HG02870 (cell line): ENCODE results near the gene NUDC.
"Not testable (repeated sequence)": the region's sequence is repeated elsewhere in the genome, so short reads cannot be mapped to it uniquely, and the experiment has no call there.

Experiments
- ATAC-seq: cut with Tn5 transposase; IDR thresholded peaks from one replicate; pipeline ENCODE4 v1.9.1; 2021; ENCODE audit warnings: mild to moderate bottlenecking, moderate library complexity; ENCODE audit not compliant: unreplicated experiment

Gene NUDC

DNA sequence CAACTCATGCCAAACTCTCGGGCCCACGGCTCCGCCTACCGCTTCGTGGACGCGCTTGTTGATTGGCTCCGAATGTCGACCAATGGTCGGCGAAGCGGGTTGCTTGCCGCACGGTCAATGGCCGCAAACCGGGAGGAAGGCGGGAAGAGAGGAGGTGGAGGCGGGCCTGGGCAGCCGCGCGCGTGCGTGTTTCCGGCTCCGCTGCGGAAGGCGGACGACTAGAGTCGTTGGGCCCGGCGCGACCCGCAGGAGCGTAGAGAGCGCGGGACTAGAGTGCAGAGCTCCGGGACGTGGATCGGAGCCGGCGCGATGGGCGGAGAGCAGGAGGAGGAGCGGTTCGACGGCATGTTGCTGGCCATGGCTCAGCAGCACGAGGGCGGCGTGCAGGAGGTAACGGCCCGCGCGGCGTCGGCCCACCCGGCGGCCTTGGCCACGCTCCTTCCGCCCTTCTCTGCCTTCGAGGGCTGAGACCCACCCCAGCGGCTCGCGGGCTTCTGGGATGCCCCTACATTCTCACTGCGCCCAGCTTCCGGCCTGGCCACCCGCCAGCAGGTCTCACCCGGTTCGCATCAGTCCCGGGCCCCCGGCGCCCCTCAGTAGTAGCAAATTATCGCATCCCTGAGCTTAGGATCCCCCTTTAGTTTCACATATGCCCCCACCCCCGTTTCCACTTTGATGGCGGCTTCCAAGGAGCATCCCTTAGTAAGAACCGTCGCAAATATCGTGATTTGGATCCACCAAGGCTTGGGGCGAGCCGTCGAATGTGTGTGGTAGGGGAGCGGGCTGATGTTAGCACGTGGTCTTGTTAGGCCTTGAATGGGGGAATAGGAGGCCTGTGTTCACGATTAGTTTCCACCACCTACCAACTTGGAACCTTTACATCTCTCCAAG, at the start of gene NUDC:
TSS of gene NUDC (plus strand) at position 204 of the 891 bp plus-strand sequence. CDS start at position 310, 106 bp downstream.
- peak; percentile 95 for ATAC-seq

DNA sequence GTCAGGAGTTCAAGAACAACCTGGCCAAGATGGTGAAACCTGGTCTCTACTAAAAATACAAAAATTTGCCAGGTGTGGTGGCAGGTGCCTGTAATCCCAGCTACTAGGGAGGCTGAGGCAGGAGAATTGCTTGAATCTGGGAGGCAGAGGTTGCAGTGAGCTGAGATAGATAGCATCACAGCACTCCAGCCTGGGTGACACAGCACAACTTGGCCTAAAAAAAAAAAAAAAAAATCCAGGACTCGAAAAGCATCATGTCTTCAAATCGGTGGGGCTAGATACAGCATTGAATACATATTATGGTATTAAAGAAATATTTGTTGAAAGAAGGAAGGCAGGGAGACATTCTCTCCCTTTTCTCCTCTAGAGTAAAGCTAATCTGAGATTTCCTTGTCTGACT, 48.4 kb upstream of the NUDC start:
- ATAC-seq, result not testable (repeated sequence)

DNA sequence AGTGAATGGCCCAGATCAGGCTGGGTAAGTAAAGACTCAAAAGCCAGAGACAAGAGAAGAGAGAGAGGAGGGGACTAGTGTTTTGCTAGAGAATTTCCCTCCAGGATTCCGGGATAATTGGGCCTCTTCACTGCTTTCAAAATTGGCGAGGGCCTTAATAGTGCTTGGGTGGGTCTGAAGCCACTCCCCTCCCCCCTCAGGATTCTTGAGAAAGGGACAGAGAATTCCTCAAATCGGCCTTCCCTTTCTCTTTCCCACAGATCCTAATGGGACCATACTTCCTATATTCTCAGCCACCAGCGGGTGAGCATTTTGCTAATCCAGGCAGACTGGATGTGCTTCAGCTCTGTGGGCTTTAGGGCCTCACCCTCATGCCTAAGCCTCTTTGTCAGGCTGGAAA, 46.6 kb upstream of the NUDC start:
- ATAC-seq, result no peak

DNA sequence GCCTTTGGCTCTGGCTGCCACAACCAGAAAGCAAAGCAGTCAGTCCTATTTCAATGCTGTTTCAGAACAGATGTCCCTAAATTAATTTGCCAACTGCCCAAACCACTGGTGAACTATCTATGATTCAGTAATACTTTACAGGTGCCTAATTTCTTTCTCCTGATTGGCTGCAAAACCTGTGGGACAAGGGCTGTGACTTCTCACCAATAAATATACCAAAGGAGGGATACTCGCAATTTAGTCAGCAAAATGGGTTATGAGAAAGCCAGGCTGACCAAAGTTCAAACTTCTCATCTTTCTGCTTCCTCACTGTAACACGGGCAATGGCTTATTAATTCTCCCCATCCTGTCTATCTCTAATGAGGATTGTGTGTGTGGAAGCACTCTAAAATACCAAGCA, 44.2 kb upstream of the NUDC start:
- no peak for ATAC-seq

DNA sequence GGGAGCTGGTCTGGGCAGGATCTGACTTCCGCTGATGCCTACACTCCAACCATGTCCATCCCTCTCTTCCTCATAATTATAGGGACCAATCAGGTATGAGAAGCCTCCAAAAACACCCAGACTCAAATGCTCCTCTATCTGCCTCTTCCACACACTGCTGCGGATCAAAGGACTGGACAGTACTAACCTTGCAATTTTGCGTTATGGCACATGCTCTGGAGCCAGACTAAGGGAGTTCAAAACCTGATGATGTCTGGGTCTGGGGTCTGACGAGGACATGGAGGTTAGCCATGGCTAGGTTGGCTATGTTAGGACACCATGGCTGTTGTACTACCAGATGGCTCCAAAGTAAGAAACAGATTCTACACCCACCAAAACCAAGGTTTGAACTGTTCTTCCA, 41.8 kb upstream of the NUDC start:
- no peak for ATAC-seq

DNA sequence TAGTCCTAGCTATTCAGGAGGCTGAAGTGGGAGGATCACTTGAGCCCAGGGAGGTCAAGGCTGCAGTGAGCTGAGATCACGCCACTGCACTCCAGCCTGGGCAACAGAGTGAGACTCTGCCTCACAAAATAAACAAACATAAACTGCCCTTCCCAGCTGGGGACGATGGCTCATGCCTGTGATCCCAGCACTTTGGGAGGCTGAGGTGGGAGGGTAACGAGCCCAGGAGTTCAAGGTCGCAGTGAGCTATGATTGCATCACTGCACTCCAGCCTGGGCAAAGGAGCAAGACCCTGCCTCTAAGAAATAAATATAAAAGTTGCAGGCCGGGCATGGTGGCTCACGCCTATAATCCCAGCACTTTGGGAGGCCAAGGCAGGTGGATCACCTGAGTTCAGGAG, 39.9 kb upstream of the NUDC start:
- ATAC-seq, result not testable (repeated sequence)

DNA sequence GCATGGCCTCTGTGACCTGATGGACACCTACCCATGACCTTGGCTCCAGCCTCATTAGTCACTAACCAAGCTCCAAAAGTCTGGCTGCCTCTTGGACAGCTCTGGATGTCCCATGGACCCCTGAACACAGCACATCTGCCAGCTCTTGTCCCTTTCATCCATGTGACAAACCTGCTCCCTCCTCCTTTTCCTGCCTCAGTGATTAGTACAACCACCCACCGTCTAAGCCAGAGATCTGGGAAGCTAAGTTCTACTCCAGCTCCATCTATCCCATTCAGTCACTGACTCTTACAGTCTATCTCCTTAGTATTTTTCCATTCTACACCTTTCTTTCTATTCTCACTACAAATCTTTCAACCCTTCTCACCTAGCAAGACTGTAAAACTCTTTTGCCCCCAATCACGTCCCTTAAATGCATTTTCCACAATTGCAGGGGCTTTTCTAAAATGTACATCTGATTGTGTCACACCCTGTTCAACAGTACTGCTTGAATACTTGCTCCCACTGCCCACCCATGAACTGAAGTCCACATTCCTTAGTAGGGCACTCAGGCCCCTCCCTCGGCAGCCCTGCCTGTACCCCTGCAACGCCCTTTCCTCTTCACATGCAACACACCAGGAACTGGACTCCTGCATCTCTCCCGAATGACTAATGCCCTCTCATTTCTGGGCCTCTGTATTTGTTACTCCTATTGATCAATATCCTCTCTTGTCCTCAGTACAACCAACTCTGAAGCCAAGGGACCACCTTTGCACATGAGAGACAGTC, 38.7 kb upstream of the NUDC start:
- no peak for ATAC-seq

DNA sequence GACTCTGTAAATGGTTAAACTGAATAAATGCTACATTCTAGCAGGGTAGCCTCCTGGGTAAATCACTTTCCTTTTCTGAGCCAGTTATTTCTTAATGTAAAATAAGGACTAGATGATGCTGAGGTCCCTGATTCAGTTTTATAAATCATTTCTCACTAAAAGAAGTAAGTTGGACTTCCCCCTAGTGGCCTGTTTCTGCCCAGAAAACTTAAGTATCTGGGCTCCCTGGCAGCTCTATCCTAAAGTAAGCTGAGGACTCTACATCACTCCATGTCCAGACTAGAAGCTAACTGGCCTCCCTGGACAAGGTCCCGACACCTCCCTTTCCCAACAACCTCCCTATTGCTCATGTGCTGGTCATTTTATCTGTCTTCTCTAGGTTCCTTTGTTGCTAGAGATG, 34.4 kb upstream of the NUDC start:
- no peak for ATAC-seq

DNA sequence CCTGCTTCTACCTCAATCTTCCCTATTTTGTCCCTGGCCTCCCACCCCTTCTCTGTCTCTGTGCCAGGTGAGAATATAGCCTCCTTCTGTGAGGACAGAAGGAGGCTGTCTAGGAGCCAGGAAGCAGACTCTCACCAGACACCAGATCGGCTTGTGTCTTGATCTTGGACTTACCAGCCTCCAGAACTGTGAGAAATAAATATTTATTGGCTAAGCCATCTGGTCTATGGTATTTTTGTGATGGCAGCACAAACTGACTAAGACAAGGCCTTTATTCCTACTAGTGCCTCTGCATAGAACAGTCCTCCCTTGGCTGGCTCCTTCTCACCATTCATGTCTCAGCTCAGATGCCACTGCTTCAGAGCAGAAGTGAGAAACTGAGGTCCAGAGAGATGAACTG, 33.3 kb upstream of the NUDC start:
- ATAC-seq, result no peak

DNA sequence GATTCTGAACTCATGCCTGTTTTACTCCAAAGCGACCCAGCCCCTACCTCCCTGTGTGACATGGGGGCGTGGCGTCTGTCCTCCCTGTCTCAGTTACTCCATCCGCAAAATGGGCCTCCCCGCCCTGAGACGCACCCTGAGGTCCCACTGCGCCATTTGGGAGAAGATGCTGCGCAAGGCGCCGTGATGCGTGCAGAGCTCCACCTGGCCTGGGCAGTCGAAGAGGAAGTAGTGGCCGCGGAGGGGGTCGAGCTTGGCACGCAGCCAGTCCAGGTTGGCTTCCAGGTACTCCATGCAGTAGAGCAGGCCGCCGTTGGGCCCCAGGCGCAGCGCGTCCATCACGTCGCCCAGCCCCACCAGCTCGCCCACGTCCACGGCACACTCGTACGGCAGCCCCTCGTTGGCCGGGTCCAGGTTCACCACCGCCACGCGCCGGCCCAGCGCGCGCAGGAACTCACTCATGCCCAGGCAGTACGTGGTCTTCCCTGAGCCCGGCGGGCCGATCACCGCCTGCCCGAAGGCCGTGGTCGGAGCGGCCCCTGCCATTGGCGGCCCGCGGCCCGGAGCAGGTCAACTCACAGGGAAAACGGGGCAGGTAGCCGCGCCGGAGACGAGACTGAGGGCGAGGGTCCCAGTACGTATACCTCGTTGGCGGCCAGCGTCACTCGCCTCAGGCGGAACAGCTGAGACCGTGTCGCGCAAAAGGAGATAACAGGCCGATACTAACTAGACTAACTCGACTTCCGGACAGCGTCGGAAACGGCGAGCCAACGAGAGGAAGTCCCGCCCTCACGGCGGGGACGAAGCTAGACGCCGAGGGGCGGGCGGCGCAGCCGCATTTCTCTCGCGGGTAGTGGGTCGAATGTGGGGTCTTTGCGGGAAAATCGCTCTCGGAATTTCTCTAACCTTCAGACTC, 31.7 kb upstream of the NUDC start, which contains the start of gene GPN2:
TSS of gene GPN2 (minus strand) at position 733 of the 916 bp plus-strand sequence. CDS start at position 546, 187 bp downstream.
- peak; percentile 83 for ATAC-seq

DNA sequence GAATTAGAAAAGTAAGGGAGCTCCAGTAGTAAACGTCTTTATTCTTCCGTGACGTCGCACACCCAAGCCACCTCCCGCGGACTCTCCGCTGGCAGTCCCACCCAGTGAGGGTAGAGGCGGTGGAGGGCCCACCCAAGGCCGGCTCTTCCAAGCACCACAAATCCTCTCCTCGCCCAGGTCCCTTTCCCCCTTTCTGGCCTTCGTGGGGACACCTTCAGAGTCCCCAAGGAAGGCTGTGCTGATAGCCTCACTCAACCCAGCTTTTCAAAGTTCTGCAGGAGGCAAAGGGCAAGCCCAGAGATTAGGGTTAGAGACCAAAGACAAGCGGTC, 31.1 kb upstream of the NUDC start:
- peak; percentile 18 for ATAC-seq

DNA sequence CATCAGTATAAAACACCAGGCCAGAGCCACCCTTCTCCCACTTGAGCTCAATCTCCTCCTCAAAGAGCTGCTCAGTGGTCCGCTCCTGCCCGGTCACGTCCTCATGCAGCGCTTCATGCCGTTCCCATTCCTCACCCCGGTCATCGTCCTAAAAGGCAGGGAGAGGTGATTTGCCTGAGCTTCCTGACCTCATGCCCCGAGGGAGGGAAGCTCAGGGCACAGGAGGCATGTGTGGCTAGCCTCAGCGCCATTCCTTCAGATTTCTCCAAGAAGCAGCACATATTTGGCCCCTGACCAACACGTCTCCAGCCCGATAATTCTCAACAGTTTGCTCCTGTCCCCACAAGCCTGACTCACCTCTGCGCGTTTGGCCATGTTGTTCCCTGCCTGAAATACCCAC, 27.3 kb upstream of the NUDC start:
- ATAC-seq, result no peak

DNA sequence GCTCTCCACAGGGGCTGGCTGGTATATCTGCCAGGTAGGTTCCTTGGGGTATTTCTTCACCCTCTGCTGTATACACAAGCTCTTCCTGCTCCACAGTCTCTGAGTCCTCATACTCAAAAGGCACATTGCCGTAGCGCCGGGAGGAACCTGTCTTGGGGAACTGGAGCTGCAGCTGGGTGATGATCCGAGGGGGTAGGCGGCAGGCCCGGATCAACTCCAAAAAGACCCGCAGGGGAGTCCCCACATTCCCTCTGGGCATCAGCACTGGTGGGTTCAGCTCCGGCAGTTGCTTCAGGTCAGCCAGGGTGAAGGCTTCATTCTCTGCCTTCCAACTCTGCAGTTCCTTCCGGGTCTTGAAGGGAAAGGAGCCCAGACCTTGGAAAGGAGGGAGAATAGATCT, 24.2 kb upstream of the NUDC start:
- no peak for ATAC-seq

DNA sequence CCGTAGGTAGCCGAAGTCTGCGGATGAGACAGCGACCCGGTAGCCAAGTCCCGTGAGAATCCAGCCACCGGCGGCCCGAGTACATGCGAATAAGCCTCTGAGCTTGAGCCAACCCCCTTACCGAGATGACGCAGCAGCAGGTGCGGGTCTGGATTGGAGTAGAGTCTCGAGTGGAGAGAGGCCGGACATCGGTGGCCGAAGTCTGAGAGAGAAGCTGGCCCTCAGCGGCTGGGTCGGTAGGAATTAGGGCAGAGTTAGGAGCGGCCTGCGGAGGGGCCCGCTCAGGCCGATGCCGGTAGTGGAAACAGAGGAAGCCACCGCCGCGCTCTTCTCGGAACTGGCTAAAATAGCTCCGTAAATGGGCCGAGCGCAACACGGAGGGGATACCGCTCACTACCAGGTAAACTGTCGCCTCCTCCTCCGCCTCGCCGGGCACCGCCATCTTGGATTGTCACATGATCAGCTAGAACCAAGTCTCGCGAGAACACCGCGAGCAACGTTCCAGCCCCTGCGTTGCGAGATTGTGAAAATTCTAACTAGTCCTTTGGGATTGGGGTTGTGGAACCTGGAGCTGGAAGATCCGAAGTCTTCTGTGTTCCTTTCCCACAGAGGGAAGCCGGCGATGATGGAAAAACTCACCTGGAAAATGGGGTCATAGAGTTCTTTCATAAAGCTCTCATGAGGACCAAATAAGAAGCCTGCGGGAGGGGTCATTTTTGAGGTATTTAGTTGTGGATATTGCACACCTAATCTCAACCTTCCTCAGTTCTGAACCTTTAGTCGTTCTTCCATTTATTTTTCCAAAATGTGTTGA, 21.3 kb upstream of the NUDC start, which contains the start of gene GPATCH3:
TSS of gene GPATCH3 (minus strand) at position 467 of the 814 bp plus-strand sequence. CDS start at position 442, 25 bp downstream.
- peak; percentile 61 for ATAC-seq

DNA sequence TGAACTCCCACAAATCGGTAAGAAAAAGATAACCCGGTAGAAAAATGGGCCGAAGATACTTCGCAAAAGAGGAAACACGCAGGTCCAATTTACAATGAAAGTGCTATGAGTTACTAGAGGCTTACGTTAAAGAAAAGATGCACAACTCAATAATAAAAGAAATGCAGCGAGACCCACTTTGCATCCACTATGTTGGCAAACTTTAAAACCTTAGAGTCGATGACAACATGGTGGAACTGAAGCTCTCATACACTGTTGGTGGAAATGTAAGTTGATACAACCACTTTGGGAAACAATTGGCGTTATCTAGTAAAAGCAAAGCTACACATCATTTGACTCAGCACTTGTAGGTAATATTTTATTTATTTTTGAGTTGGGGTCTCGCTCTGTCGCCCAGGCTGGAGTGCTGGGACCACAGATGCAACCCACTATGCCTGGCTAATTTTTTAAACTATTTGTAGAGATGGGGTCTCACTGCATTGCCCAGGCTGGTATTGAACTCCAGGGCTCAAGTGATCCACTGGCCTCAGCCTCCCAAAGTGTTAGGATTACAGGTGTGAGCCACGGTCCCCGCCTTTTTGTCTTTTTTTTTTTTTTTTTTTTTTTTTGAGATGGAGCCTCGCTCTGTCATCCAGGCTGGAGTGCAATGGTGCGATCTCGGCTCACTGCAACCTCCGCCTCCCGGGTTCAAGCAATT, 20.6 kb upstream of the NUDC start:
- ATAC-seq, result no peak

DNA sequence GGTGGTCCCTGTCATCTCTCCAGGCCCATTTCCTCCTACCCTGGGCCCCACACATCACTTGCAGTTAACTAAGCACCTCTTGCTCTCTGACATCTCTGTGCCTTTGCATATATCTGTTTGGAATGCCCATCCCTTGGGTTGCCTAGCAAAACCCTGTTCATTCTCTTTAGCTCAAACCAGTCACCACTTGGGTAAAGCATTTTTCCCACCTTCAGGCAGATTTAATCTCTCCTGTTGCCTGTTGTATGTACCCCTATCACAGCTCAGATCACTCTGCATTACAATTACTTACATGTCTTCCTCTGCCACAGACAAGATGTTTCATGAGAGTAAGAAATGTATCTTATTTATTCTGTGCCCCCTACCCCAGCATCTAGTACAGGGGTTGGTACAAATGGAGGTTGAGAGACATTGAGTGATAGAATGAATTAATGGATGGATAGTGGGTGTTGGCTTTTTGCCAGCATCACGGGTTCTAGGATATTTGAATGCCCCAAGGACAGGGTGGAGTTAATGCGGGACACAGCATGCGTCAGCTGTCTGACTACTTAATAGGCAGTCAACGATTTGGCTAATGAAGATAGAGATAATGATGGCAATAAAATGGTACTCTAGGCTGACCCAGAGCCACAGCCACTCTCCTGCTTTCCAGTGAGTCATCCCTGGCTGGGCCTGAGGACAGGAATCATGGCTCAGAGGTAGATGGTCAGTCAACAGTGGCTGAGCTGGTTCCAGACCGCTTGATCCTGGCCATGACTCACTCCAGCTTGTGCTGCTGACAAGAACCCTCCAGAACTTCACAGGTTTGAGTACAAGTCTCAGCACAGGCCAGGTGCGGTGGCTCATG, 14.2 kb upstream of the NUDC start:
- no peak for ATAC-seq

DNA sequence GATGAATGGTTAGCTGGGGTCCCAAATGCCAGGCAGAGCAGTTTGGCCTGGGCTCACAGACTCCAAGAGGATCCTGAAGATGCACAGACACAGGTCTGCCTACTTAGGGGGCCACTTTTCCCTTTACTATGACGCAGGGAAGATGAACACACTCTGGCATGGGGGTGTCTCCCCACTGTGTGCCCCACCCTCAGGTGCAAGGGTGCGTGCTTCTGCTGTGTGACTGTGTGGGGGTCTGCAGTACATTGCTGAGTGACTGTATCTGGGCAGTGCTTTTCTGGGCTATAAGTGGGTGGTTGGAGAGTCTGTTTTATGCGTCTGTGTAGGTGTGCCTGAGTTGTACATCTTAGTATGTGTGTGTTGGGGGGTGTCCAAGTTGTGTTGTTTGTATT, 11.6 kb upstream of the NUDC start:
- no peak for ATAC-seq

DNA sequence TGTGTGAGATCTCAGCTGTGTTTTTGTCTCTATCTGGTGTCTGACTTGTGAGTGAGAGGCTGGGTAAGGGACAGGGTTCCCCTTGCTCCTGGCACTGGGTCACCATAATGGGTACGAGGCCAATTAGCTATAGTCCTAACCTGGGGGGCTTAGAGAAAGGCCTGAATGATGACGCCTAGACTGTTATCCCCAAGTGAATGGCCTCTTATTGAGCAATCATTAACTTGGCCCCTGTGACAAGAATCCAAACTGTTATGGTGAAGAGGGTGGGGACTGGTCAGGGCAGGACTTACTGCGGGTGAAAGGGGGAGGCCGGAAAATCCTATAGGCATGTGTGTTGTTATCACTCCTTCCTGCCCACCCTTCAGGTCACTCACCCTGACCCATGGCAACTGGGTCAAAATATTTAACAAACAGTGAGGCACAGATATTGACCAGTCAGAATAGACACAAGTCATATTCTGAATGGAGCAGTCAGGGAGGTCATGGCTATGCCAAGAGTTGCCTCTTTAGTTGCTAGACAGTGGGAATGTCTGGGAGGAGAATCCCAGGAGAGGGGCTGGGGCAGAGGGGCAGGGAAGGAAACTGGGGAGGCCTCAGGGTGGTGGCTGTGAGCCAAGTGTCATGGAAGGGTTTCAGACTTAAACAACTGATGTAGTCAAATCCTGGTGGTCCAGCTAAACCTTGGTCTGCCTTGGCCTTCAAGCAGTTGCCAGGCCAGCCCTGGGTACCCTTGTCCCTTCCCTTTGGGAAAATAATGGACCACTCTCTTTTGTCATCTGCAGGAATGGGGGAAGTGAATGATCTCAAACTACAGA, 11.0 kb upstream of the NUDC start:
- ATAC-seq, result no peak
